ENCODE data around the gene FCER2. TPM values are rescaled to one million over a fixed set of nuclear protein-coding genes. Genes with fewer than 3 reads are reported as not detected.

FCER2 gene
- total RNA-seq, 1 experiment from 2014 or later: not detected

GRCh38 chr19:7744871-7745650 lies 43.1 kb upstream of the FCER2 start:
- intact Hi-C loops (cut with micrococcal nuclease; ENCODE audit: unreplicated experiment): no loop called here
- DNase-seq (ENCODE audit: low spot score): no peak
- Histone ChIP-seq H3K36me3 (ENCODE audit: insufficient read depth, low read length, poor library complexity, severe bottlenecking) (no peaks in the 10 kb centered on the region), H3K27me3 (replicated peaks; ENCODE audit: insufficient read depth, low read depth, low read length, poor library complexity) (peaks cover 27% of the 10 kb centered on the region), H3K4me3 (ENCODE audit: low read depth, low read length, poor library complexity, severe bottlenecking) (no peak overlapping the region), H3K9me3 (ENCODE audit: low read depth, low read length, poor library complexity, severe bottlenecking) (no peaks in the 10 kb centered on the region), H3K27ac (ENCODE audit: low read depth, low read length, poor library complexity, severe bottlenecking) (no peak overlapping the region), H3K4me1 (ENCODE audit: insufficient read depth, low read length, poor library complexity, severe bottlenecking) (no peaks in the 10 kb centered on the region)
- BruUV-seq (replicated peaks): no TSS peak
- no peak for TF ChIP-seq CTCF (conservative IDR thresholded peaks at IDR 0.05; ENCODE audit: low read depth, low read length)
- TF ChIP-seq EZH2 (IDR thresholded peaks at IDR 0.05; ENCODE audit: borderline replicate concordance, low read depth, low read length, poor library complexity, severe bottlenecking): no peak
- ChIA-PET CTCF (no interaction called here), POLR2A (ENCODE audit: low non-redundant PET) (no interaction called here)

GRCh38 chr19:7744199-7744786 lies 42.4 kb upstream of the FCER2 start:
- Histone ChIP-seq H3K27me3 (replicated peaks; ENCODE audit: insufficient read depth, low read depth, low read length, poor library complexity) (peaks cover 34% of the 10 kb centered on the region), H3K4me3 (ENCODE audit: low read depth, low read length, poor library complexity, severe bottlenecking) (no peak overlapping the region), H3K9me3 (ENCODE audit: low read depth, low read length, poor library complexity, severe bottlenecking) (no peaks in the 10 kb centered on the region), H3K4me1 (ENCODE audit: insufficient read depth, low read length, poor library complexity, severe bottlenecking) (no peaks in the 10 kb centered on the region), H3K36me3 (ENCODE audit: insufficient read depth, low read length, poor library complexity, severe bottlenecking) (no peaks in the 10 kb centered on the region), H3K27ac (ENCODE audit: low read depth, low read length, poor library complexity, severe bottlenecking) (no peak overlapping the region)
- CTCF ChIA-PET: no interaction called here
- intact Hi-C loops (cut with micrococcal nuclease; ENCODE audit: unreplicated experiment): no loop called here
- POLR2A ChIA-PET (ENCODE audit: low non-redundant PET): no interaction called here
- TF ChIP-seq CTCF (conservative IDR thresholded peaks at IDR 0.05; ENCODE audit: low read depth, low read length) (no peak), EZH2 (IDR thresholded peaks at IDR 0.05; ENCODE audit: borderline replicate concordance, low read depth, low read length, poor library complexity, severe bottlenecking) (no peak)
- no peak for DNase-seq (ENCODE audit: low spot score)
- no TSS peak for BruUV-seq (replicated peaks)

GRCh38 chr19:7743425-7743841 lies 41.5 kb upstream of the FCER2 start:
- DNase-seq (ENCODE audit: low spot score): no peak
- Histone ChIP-seq H3K4me1 (ENCODE audit: insufficient read depth, low read length, poor library complexity, severe bottlenecking) (no peaks in the 10 kb centered on the region), H3K27me3 (replicated peaks; ENCODE audit: insufficient read depth, low read depth, low read length, poor library complexity) (peaks cover 40% of the 10 kb centered on the region), H3K9me3 (ENCODE audit: low read depth, low read length, poor library complexity, severe bottlenecking) (no peaks in the 10 kb centered on the region), H3K4me3 (ENCODE audit: low read depth, low read length, poor library complexity, severe bottlenecking) (no peak overlapping the region), H3K36me3 (ENCODE audit: insufficient read depth, low read length, poor library complexity, severe bottlenecking) (no peaks in the 10 kb centered on the region), H3K27ac (ENCODE audit: low read depth, low read length, poor library complexity, severe bottlenecking) (no peak overlapping the region)
- TF ChIP-seq CTCF (conservative IDR thresholded peaks at IDR 0.05; ENCODE audit: low read depth, low read length) (no peak), EZH2 (IDR thresholded peaks at IDR 0.05; ENCODE audit: borderline replicate concordance, low read depth, low read length, poor library complexity, severe bottlenecking) (no peak)
- BruUV-seq (replicated peaks): no TSS peak
- intact Hi-C loops (cut with micrococcal nuclease; ENCODE audit: unreplicated experiment): no loop called here
- ChIA-PET CTCF (no interaction called here), POLR2A (ENCODE audit: low non-redundant PET) (no interaction called here)
